ENCODE data around the gene LDLRAP1.

The LDLRAP1 gene

DNA sequence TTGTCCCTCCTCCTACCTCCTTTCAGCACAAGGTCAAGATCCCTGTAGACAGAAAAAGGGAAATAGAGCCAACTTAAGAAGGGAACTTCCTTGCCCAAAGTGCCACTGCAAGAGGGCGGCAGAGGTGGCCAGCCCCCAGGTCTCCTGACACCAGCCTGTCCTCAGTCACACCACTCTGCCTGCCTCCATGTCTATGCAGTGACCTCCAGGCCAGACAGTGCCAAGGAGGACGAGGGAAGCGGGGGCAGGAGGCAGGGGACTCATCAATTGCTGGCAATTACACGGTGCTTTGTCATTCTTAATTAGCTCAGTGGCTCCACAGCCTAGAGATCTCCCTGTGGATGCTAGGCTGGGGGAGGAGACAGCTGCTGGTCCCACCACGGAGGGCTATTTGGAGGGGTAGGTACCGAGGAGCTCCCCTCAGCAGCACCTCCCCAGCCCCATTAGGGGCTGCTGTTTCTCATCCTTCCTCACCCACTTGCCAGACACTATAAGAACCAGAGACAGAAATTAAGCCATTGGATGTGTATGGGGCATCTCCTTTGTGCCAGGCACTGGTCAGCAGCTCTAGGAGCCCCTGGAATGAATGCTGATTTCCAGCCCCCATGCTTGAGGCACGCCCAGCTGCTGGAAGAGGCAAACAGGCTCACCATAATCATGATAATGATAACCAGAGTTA is 6.1 kb upstream of the LDLRAP1 start:
- Histone ChIP-seq H3K9me2 (ENCODE audit: low read depth, low read length) (no peaks in the 10 kb centered on the region), H3F3A (ENCODE audit: insufficient read depth, low read length) (no peaks in the 10 kb centered on the region), H3K4me1 (ENCODE audit: insufficient read depth, low read length, severe bottlenecking) (no peaks in the 10 kb centered on the region), H4K20me1 (ENCODE audit: insufficient read depth, low read length) (no peaks in the 10 kb centered on the region), H3K27me3 (ENCODE audit: insufficient read depth, low read length) (peaks cover 6% of the 10 kb centered on the region), H3K9me3 (ENCODE audit: low read length) (no peaks in the 10 kb centered on the region), H3K36me3 (ENCODE audit: insufficient read depth, low read length) (no peaks in the 10 kb centered on the region), H2AFZ (ENCODE audit: low read length) (no peak overlapping the region), H3K27ac (ENCODE audit: low read depth, low read length, poor library complexity, severe bottlenecking) (no peak overlapping the region), H3K4me3 (ENCODE audit: low read depth, low read length, poor library complexity, severe bottlenecking) (no peak overlapping the region), H3K9ac (ENCODE audit: low read length) (no peak overlapping the region), H3K79me2 (ENCODE audit: insufficient read depth, low read length) (no peaks in the 10 kb centered on the region), H3K4me2 (ENCODE audit: low read length) (no peak overlapping the region)
- no peak for TF ChIP-seq CTCF (IDR thresholded peaks at IDR 0.05; ENCODE audit: low read length)
- no peak for TF ChIP-seq EZH2 (IDR thresholded peaks at IDR 0.05; ENCODE audit: borderline replicate concordance, low read length)

DNA sequence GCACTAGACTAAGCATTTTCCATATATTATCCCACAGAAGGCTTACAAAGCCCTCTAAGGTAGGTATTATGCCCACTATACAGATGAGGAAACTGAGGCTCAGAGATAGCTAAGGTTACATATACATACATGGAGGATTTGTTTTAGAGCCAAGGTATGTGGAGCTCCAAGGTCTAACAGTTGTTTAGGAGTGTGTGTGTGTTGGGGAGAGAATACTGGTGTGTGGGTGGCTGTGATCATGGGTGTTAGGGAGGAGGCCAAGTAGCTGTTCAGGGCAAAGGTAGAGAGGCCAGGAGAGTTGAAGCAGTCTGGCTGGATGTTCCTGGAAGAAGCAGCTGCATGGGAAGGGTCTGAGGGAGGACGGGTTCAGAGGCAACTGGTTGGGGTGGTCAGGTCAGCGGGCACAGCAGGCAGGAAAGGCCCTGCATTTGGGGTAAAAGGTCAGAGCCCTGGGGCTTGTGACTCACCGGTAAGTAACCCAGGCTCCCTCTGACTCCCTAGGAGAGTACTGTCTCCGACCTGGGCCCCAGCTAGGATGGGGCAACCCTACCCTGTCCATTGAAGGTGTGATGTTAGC is 5.1 kb upstream of the LDLRAP1 start:
- Histone ChIP-seq H3K9me3 (ENCODE audit: low read length) (no peaks in the 10 kb centered on the region), H3F3A (ENCODE audit: insufficient read depth, low read length) (no peaks in the 10 kb centered on the region), H3K4me1 (ENCODE audit: insufficient read depth, low read length, severe bottlenecking) (no peaks in the 10 kb centered on the region), H3K9me2 (ENCODE audit: low read depth, low read length) (no peaks in the 10 kb centered on the region), H3K79me2 (ENCODE audit: insufficient read depth, low read length) (no peaks in the 10 kb centered on the region), H3K4me3 (ENCODE audit: low read depth, low read length, poor library complexity, severe bottlenecking) (no peak overlapping the region), H3K36me3 (ENCODE audit: insufficient read depth, low read length) (no peaks in the 10 kb centered on the region), H3K27me3 (ENCODE audit: insufficient read depth, low read length) (peaks cover 6% of the 10 kb centered on the region), H3K4me2 (ENCODE audit: low read length) (no peak overlapping the region), H2AFZ (ENCODE audit: low read length) (no peak overlapping the region), H3K27ac (ENCODE audit: low read depth, low read length, poor library complexity, severe bottlenecking) (no peak overlapping the region), H3K9ac (ENCODE audit: low read length) (no peak overlapping the region), H4K20me1 (ENCODE audit: insufficient read depth, low read length) (no peaks in the 10 kb centered on the region)
- TF ChIP-seq EZH2 (IDR thresholded peaks at IDR 0.05; ENCODE audit: borderline replicate concordance, low read length) (no peak), CTCF (IDR thresholded peaks at IDR 0.05; ENCODE audit: low read length) (no peak)

DNA sequence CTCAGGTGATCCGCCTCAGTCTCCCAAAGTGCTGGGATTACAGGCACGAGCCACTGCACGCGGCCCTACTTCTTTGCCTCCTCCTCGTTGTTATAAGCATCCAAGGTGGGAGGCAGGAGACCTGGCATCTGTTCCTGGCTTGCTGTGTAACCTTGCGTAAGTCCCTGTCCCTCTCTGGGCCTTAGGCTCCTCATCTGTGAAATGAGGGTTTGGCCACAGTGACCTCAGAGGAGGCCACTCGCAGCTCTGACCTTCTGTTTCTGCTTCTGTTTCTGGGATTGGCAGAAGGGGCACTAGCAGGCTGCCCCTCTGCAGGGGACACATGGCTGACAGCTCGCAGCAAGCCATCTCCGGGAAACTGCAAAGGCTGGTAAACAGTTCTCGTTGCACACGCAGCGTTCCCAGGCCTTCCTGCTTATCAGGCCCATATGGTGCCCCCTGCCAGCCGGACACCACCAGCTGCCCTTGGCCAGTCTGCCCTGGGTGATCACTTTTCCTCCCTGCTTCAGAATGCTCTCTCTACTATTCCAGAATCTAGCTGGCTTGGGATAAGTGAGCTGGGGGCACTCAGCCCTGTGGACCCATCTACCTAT is 2.6 kb upstream of the LDLRAP1 start:
- no peak overlapping the region for H3K4me2 ChIP-seq (ENCODE audit: low read length)
- H3K9me3 ChIP-seq (ENCODE audit: low read length) = no peaks in the 10 kb centered on the region
- peaks cover 10% of the 10 kb centered on the region for H3K4me1 ChIP-seq (ENCODE audit: insufficient read depth, low read length, severe bottlenecking)
- H3K27ac ChIP-seq (ENCODE audit: low read depth, low read length, poor library complexity, severe bottlenecking) = no peak overlapping the region
- H3K4me3 ChIP-seq (ENCODE audit: low read depth, low read length, poor library complexity, severe bottlenecking) = no peak overlapping the region
- H3K36me3 ChIP-seq (ENCODE audit: insufficient read depth, low read length) = no peaks in the 10 kb centered on the region
- H3K9me2 ChIP-seq (ENCODE audit: low read depth, low read length) = no peaks in the 10 kb centered on the region
- no peaks in the 10 kb centered on the region for H3K79me2 ChIP-seq (ENCODE audit: insufficient read depth, low read length)
- no peak overlapping the region for H2AFZ ChIP-seq (ENCODE audit: low read length)
- no peak overlapping the region for H3K9ac ChIP-seq (ENCODE audit: low read length)
- TF ChIP-seq EZH2 (IDR thresholded peaks at IDR 0.05; ENCODE audit: borderline replicate concordance, low read length) (no peak), CTCF (IDR thresholded peaks at IDR 0.05; ENCODE audit: low read length) (no peak)
- no peaks in the 10 kb centered on the region for H4K20me1 ChIP-seq (ENCODE audit: insufficient read depth, low read length)
- peaks cover 14% of the 10 kb centered on the region for H3K27me3 ChIP-seq (ENCODE audit: insufficient read depth, low read length)
- H3F3A ChIP-seq (ENCODE audit: insufficient read depth, low read length) = no peaks in the 10 kb centered on the region
